HFF-Myc (cell line): ENCODE measurements around the gene DAO.

Experiments used
- DNase-seq: peaks from one replicate; pipeline ENCODE4 v3.0.0-alpha.2; 2011; ENCODE audit warnings: low read depth; ENCODE audit errors: extremely low read depth
- H3K4me3 ChIP-seq: replicated peaks from 2 replicates; pipeline ENCODE4 v1.5.1; 2011; ENCODE audit warnings: low read depth, mild to moderate bottlenecking, control low read depth, low read length
- TF ChIP-seq, protein P1 (sequence below): IDR thresholded peaks from 2 replicates; pipeline ENCODE4 v1.5.1; 2012; ENCODE audit warnings: mild to moderate bottlenecking, low read depth, low read length, control low read depth; ENCODE audit errors: missing control alignments

Gene DAO

DNA sequence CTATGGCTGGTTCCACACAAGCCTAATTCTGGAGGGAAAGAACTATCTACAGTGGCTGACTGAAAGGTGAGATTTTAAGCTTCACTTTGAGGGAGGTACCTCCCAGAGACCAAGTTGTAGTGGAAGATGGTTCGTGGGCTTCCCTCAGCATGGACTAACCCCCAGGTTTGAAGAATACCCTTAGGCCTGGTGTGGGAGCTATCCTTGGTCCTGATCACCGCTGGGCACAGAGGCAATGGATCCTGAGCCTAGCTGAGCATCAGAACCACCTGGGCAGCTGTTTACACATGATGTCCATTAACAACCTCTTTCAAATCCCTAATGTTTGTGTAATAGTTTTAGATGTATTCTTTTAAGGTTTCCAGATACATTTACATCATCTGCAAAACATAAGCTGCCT is 10.3 kb downstream of the DAO start:
- no peak for DNase-seq
- TF ChIP-seq, protein P1, sequence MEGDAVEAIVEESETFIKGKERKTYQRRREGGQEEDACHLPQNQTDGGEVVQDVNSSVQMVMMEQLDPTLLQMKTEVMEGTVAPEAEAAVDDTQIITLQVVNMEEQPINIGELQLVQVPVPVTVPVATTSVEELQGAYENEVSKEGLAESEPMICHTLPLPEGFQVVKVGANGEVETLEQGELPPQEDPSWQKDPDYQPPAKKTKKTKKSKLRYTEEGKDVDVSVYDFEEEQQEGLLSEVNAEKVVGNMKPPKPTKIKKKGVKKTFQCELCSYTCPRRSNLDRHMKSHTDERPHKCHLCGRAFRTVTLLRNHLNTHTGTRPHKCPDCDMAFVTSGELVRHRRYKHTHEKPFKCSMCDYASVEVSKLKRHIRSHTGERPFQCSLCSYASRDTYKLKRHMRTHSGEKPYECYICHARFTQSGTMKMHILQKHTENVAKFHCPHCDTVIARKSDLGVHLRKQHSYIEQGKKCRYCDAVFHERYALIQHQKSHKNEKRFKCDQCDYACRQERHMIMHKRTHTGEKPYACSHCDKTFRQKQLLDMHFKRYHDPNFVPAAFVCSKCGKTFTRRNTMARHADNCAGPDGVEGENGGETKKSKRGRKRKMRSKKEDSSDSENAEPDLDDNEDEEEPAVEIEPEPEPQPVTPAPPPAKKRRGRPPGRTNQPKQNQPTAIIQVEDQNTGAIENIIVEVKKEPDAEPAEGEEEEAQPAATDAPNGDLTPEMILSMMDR = no peak
- no peak overlapping the region for H3K4me3 ChIP-seq

DNA sequence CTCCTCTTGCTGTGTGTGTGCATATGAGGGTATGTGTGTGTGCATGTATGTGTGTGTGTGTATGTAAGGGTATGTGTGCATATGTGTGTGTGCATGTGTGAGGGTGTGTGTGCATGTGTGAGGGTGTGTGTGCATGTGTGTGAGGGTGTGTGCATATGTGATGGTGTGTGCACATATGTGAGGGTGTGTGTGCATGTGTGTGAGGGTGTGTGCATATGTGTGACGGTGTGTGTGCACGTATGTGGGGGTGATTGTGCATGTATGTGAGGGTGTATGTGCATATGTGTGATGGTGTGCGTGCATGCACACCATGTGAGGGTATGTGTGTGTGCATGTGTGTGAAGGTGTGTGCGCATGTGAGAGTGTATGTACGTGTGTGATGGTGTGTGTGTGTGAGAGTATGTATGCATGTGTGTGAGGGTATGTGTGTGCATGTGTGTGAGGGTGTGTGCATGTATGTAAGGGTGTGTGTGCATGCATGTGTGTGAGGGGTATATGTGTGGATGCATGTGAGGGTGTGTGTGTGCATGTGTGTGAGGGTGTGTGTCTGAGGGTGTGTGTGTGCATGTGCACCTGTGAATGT is 15.4 kb downstream of the DAO start:
- no peak for DNase-seq
- H3K4me3 ChIP-seq = no peak overlapping the region
- TF ChIP-seq, protein P1 = no peak

DNA sequence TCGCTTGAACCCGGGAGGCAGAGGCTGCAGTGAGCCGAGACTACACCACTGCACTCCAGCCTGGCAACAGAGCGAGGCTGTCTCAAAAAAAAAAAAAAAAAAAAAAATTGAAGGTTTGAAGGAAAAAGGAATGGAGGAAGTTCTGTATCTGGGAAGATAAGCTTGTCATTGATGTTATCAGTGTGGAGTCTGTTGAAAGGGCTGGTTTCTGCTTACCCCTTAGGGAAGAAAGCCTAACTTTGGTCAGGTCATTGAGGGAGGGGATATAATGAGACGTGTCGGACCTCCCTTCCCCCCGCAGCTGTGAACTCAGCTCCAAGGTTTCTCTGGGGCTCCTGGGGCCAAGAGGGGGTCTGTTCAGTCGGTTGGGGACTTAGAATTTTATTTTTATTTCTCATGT is 16.4 kb downstream of the DAO start:
- TF ChIP-seq, protein P1 = no peak
- DNase-seq = no peak

DNA sequence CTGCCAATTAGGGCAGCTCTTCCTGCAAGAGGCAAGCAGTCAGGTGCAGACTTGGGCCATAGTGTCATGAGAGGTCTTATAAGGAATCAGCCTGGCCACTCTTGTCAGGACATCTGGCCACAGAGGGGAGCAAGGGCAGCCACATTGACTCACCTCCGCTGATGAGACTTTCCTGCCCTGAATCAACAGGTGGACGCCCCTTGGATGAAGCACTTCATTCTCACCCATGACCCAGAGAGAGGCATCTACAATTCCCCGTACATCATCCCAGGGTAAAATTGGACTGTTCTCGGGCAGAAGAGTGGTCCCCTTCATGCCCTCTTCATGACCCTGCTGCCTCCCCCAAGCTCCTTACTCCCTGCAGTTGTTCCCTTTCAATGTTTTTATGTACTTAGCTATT is 16.9 kb downstream of the DAO start:
- H3K4me3 ChIP-seq = no peak overlapping the region
- DNase-seq = no peak
- TF ChIP-seq, protein P1 = no peak

More for the DNA sequence above, 16.4 kb downstream of the DAO start:
- no peak overlapping the region for H3K4me3 ChIP-seq

DNA sequence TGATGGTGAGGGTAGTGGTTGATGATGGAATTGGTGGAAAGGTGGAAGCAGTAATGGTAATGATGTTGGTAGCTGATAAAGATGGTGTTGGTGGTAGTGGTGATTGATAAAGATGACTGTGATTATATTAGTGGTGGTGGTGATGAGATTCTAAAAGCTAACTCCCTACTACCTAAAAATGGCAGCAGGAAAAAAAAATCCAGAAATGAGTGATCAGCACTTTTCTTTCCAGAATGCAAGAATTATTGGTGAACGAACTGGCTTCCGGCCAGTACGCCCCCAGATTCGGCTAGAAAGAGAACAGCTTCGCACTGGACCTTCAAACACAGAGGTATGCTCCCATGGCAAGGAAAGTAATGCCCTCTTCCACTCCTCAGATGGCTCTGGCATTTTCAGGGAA is 19.3 kb downstream of the DAO start:
- no peak for DNase-seq
- no peak overlapping the region for H3K4me3 ChIP-seq
- TF ChIP-seq, protein P1 = no peak

DNA sequence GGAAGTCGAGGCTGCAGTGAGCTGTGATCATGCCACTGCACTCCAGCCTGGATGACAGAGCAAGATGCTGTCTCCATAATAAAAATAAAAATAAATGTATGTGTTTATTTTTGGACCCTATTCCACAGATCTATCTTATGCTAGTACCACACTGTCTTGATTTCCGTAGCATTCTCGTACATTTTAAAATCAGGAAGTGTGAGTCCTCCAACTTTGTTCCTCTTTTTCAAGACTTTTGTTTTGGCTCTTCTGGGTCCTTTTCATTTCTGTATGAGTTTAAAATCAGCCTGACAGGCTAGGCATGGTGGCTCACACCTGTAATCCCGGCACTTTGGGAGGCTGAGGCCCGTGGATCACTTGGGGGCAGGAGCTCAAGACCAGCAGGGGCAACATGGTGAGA is 25.8 kb downstream of the DAO start:
- TF ChIP-seq, protein P1 = no peak
- DNase-seq = no peak
- H3K4me3 ChIP-seq = no peak overlapping the region

DNA sequence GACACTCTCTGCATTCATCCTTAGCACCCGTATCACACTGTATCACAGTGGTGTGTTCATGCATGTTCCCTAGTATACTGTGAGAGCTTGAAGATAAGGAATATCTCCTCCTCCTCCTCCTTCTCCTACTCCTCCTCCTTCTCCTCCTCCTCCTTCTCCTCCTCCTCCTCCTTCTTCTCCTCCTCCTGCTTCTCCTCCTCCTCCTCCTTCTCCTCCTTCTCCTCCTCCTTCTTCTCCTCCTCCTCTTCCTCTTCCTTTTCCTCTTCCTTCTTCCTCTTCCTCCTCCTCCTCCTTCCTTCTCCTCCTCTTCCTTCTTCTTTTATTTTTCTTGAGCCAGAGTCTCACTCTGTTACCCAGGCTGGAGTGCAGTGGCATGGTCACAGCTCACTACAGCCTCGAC is 27.1 kb downstream of the DAO start:
- no peak for DNase-seq
- no peak overlapping the region for H3K4me3 ChIP-seq
- TF ChIP-seq, protein P1 = no peak
